MCF 10A (cell line): ENCODE results near the gene SLC25A39. TPM values are rescaled to one million over a fixed set of nuclear protein-coding genes. Genes with fewer than 3 reads are reported as not detected.
"Not testable (repeated sequence)": the region's sequence is repeated elsewhere in the genome, so short reads cannot be mapped to it uniquely, and the experiment has no call there.

ENCODE experiments used
- BruUV-seq: library from RNA; stranded (reverse); fragments of 400-500 nt; replicated peaks from 2 replicates; lab custom pipeline; 2021; lab: Mats Ljungman, UMichigan
- CTCF ChIA-PET: fragments of 300-600 bp; sonication (Branson Sonifier 250); formaldehyde crosslinking; extraction: SDS; loops from one replicate; lab custom pipeline; 2021; ENCODE audit warnings: antibody characterized with exemption, inconsistent platforms; lab: Yijun Ruan, JAX
- POLR2A ChIA-PET: fragments of 300-600, 350-650 bp; sonication (Branson Sonifier 250); formaldehyde crosslinking; extraction: SDS; loops from one replicate; lab custom pipeline; 2020; ENCODE audit warnings: antibody characterized with exemption, inconsistent platforms; lab: Yijun Ruan, JAX
- DNase-seq: peaks from one replicate; pipeline ENCODE4 v3.0.0-alpha.2; 2018; ENCODE audit not compliant: unreplicated experiment
- H3K27ac Mint-ChIP-seq: one replicate; pipeline ENCODE4 v1.8.0; 2022; ENCODE audit warnings: mild to moderate bottlenecking, low read depth, mixed read lengths; ENCODE audit not compliant: unreplicated experiment
- H3K27me3 Mint-ChIP-seq: one replicate; pipeline ENCODE4 v1.8.0; 2022; ENCODE audit warnings: mixed read lengths; ENCODE audit not compliant: insufficient read depth, unreplicated experiment
- H3K36me3 Mint-ChIP-seq: one replicate; pipeline ENCODE4 v1.8.0; 2022; ENCODE audit warnings: mild to moderate bottlenecking, moderate library complexity, mixed read lengths; ENCODE audit not compliant: insufficient read depth, unreplicated experiment
- H3K4me1 Mint-ChIP-seq: one replicate; pipeline ENCODE4 v1.8.0; 2022; ENCODE audit warnings: mixed read lengths; ENCODE audit not compliant: insufficient read depth, unreplicated experiment
- H3K4me3 Mint-ChIP-seq: one replicate; pipeline ENCODE4 v1.8.0; 2022; ENCODE audit warnings: mild to moderate bottlenecking, moderate library complexity, mixed read lengths; ENCODE audit not compliant: unreplicated experiment
- H3K9me3 Mint-ChIP-seq: one replicate; pipeline ENCODE4 v1.8.0; 2022; ENCODE audit warnings: mixed read lengths; ENCODE audit not compliant: unreplicated experiment
- intact Hi-C: fragments of 100-400 bp; cut with micrococcal nuclease; formaldehyde crosslinking; loops from 2 replicates; pipeline ENCODE4 v1.14.1; 2022
- total RNA-seq: library from RNA; stranded (reverse); gene quantifications from 2 replicates; pipeline ENCODE4 v1.2.3, GENCODE V29; 2022
- TF ChIP-seq, protein P1 (sequence below): fragments of 200-600 bp; IDR thresholded peaks from one replicate; pipeline ENCODE4 v1.8.0; 2022; ENCODE audit warnings: antibody characterized with exemption, mild to moderate bottlenecking; ENCODE audit not compliant: unreplicated experiment

SLC25A39 gene
- total RNA-seq, 1 experiment from 2014 or later = 157 TPM

DNA sequence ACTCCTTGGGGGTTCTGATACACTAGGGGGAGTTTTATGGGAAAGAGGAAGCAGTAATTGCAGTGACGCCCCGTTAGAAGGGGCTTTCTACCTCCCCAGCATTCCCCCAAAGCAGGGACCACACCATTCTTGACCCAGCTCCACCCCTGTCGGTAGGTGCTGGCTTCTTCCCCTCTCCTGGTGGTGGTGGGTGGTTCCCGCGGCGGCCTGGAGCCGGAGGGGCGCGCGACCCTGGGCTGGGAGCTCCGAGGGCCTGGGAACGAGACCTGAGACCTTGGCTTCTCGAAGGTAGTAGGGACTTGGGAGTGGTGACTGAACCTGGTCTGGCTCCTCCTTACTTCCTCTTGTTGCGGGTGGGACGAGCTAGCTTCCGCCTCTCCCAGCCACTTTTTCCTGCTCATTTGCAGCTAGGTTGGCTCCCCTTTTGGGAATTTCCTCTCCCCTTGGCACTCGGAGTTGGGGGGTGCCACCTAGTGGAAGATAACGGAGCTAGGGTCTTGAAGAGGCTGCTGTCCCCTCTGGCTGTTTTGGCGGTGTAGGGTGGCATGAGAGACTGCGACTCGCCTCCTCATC, 20.9 kb upstream of the SLC25A39 start:
- ChIA-PET POLR2A (interaction anchor here (0.6 to 3.2 kb wide), 17 partner anchors 10 to 1312 kb away, joined by 3 to 40 read pairs (median 4); partner anchors contain the start of genes FAM171A2, HDAC5, SLC25A39 and TMUB2), CTCF (interaction anchor here (0.7 to 3.2 kb wide), 5 partner anchors 13 to 177 kb away, joined by 4 to 20 read pairs (median 4); partner anchors contain the start of gene SLC25A39)
- BruUV-seq = TSS peak; percentile 63
- intact Hi-C loops = loop anchor here (1.0 to 2.0 kb wide), 2 partner anchors 19 to 147 kb away; no protein-coding TSS in a partner anchor
- Mint-ChIP-seq H3K9me3 (no peaks in the 10 kb centered on the region), H3K27ac (peak overlapping the region; percentile 94), H3K27me3 (no peaks in the 10 kb centered on the region), H3K36me3 (peaks cover 10% of the 10 kb centered on the region), H3K4me1 (peaks cover 12% of the 10 kb centered on the region), H3K4me3 (peak overlapping the region; percentile 82)
- TF ChIP-seq, protein P1, sequence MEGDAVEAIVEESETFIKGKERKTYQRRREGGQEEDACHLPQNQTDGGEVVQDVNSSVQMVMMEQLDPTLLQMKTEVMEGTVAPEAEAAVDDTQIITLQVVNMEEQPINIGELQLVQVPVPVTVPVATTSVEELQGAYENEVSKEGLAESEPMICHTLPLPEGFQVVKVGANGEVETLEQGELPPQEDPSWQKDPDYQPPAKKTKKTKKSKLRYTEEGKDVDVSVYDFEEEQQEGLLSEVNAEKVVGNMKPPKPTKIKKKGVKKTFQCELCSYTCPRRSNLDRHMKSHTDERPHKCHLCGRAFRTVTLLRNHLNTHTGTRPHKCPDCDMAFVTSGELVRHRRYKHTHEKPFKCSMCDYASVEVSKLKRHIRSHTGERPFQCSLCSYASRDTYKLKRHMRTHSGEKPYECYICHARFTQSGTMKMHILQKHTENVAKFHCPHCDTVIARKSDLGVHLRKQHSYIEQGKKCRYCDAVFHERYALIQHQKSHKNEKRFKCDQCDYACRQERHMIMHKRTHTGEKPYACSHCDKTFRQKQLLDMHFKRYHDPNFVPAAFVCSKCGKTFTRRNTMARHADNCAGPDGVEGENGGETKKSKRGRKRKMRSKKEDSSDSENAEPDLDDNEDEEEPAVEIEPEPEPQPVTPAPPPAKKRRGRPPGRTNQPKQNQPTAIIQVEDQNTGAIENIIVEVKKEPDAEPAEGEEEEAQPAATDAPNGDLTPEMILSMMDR = peak; percentile 36
- DNase-seq = peak; percentile 76

- POLR2A ChIA-PET = interaction anchor here (0.7 to 3.2 kb wide), 16 partner anchors 9 to 279 kb away, joined by 3 to 40 read pairs (median 4); partner anchors contain the start of genes FAM171A2, HDAC5, RUNDC3A and SLC25A39
- Mint-ChIP-seq H3K27me3 (no peaks in the 10 kb centered on the region), H3K9me3 (no peaks in the 10 kb centered on the region), H3K4me1 (peaks cover 12% of the 10 kb centered on the region), H3K4me3 (peak within 1 kb of the TSS; percentile 82), H3K27ac (peak within 1 kb of the TSS; percentile 94), H3K36me3 (peaks cover 5% of the 10 kb centered on the region)
- intact Hi-C loops = loop anchor here (1.0 to 2.0 kb wide), 2 partner anchors 18 to 147 kb away; no protein-coding TSS in a partner anchor
- CTCF ChIA-PET = interaction anchor here (0.6 to 3.2 kb wide), 5 partner anchors 13 to 178 kb away, joined by 3 to 20 read pairs (median 4); partner anchors contain the start of gene SLC25A39
- no TSS peak for BruUV-seq
- peak; percentile 99 for DNase-seq
- TF ChIP-seq, protein P1 = no peak
Observed at GRCh38 chr17:44344939-44345453, 20.4 kb upstream of the SLC25A39 start, which contains the start of gene GRN. TSS of gene GRN (plus strand) at chr17:44345302. CDS start at chr17:44349165, 3,863 bp downstream.

- Mint-ChIP-seq H3K9me3 (no peaks in the 10 kb centered on the region), H3K27me3 (no peaks in the 10 kb centered on the region), H3K27ac (no peak overlapping the region), H3K4me3 (no peak overlapping the region), H3K36me3 (no peaks in the 10 kb centered on the region), H3K4me1 (peaks cover 13% of the 10 kb centered on the region)
- no peak for DNase-seq
- no TSS peak for BruUV-seq
- CTCF ChIA-PET = interaction anchor here (0.5 to 3.2 kb wide), 3 partner anchors 10 to 221 kb away, joined by 3 to 20 read pairs (median 3); no protein-coding TSS in a partner anchor
- TF ChIP-seq, protein P1 = no peak
- POLR2A ChIA-PET = interaction anchor here (0.6 to 3.2 kb wide), 7 partner anchors 8 to 273 kb away, joined by 3 to 40 read pairs (median 9); partner anchors contain the start of genes FAM171A2, G6PC3, SLC25A39 and UBTF
- intact Hi-C loops = loop anchor here (2.0 kb wide), 1 partner anchor 17 kb away; no protein-coding TSS in a partner anchor
Observed at GRCh38 chr17:44343510-44344209, 19.0 kb upstream of the SLC25A39 start.

DNA sequence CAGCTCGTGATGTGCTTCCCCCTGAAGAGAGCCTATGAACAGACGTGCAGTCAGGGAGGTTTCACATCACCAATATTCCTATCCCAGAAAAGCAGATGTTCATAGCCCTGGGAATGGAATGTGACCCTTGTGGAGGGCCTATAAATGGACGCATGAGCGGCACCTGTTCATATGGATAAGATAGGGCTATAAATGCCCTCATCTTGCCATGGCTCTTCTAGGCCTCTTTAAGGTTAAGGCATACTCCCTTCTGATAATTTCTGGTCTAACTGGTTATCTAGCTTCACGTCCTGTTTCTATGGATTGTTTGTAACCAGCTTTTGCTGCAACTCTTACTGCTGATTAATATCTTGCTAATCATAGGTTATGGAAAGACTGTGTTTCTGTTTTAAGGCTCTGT, 15.9 kb upstream of the SLC25A39 start:
- BruUV-seq, H3K9me3 Mint-ChIP-seq, intact Hi-C loops, H3K36me3 Mint-ChIP-seq, DNase-seq, H3K27me3 Mint-ChIP-seq, H3K4me3 Mint-ChIP-seq, H3K27ac Mint-ChIP-seq: not testable (repeated sequence)
- POLR2A ChIA-PET = interaction anchor here (0.6 kb wide), 1 partner anchor 596 kb away, joined by 3 read pairs; no protein-coding TSS in a partner anchor
- CTCF ChIA-PET = interaction anchor here (0.7 to 1.2 kb wide), 4 partner anchors 10 to 549 kb away, joined by 3 to 4 read pairs (median 4); no protein-coding TSS in a partner anchor
- H3K4me1 Mint-ChIP-seq = peaks cover 11% of the 10 kb centered on the region
